NCI-H69 (cell line): ENCODE data around the gene ABHD4.
"Not testable (repeated sequence)": the region's sequence is repeated elsewhere in the genome, so short reads cannot be mapped to it uniquely, and the experiment has no call there.

ENCODE experiments used
- DNase-seq: peaks from one replicate; lab custom pipeline; 2025; lab: John Stamatoyannopoulos, UW

The ABHD4 gene

GRCh38 chr14:22589096-22589839 lies 8.8 kb upstream of the ABHD4 start, which contains the start of gene DAD1:
Gene DAD1, minus strand, starts transcription at chr14:22589224. Its CDS starts 67 bp downstream, at chr14:22589157.
- DNase-seq: peak; percentile 99

- peak; percentile 4 for DNase-seq
Observed at GRCh38 chr14:22593189-22593588, 4.9 kb upstream of the ABHD4 start.

- no peak for DNase-seq
Observed at GRCh38 chr14:22593601-22594000, 4.5 kb upstream of the ABHD4 start.

- DNase-seq: no peak
Observed at GRCh38 chr14:22594156-22594716, 3.9 kb upstream of the ABHD4 start.

GRCh38 chr14:22596354-22596879 lies 1.7 kb upstream of the ABHD4 start:
- DNase-seq: no peak

GRCh38 chr14:22597265-22597664 lies 835 bp upstream of the ABHD4 start:
- DNase-seq: no peak

- DNase-seq: no peak
Observed at GRCh38 chr14:22597771-22598098, 365 bp upstream of the ABHD4 start.

GRCh38 chr14:22598896-22599244 lies 770 bp downstream of the ABHD4 start:
- DNase-seq: peak; percentile 22

GRCh38 chr14:22599349-22599748 lies 1.2 kb downstream of the ABHD4 start:
- DNase-seq: no peak

- DNase-seq: no peak
Observed at GRCh38 chr14:22600027-22600426, 1.9 kb downstream of the ABHD4 start.

GRCh38 chr14:22601456-22601855 lies 3.4 kb downstream of the ABHD4 start:
- DNase-seq: no peak

GRCh38 chr14:22601996-22602395 lies 3.9 kb downstream of the ABHD4 start:
- DNase-seq: no peak

GRCh38 chr14:22602862-22603261 lies 4.8 kb downstream of the ABHD4 start:
- no peak for DNase-seq

GRCh38 chr14:22606380-22606779 lies 8.3 kb downstream of the ABHD4 start:
- DNase-seq: peak; percentile 89

GRCh38 chr14:22607291-22607690 lies 9.2 kb downstream of the ABHD4 start:
- DNase-seq: no peak

GRCh38 chr14:22610931-22611330 lies 12.8 kb downstream of the ABHD4 start:
- DNase-seq: no peak

- no peak for DNase-seq
Observed at GRCh38 chr14:22613106-22613695, 15.1 kb downstream of the ABHD4 start.

- DNase-seq: no peak
Observed at GRCh38 chr14:22613736-22614239, 15.7 kb downstream of the ABHD4 start.

- DNase-seq: no peak
Observed at GRCh38 chr14:22614240-22614799, 16.2 kb downstream of the ABHD4 start.

- DNase-seq: not testable (repeated sequence)
Observed at GRCh38 chr14:22615765-22616164, 17.7 kb downstream of the ABHD4 start.

GRCh38 chr14:22622255-22622654 lies 24.2 kb downstream of the ABHD4 start:
- DNase-seq: no peak

- DNase-seq: no peak
Observed at GRCh38 chr14:22623047-22623446, 24.9 kb downstream of the ABHD4 start.

- no peak for DNase-seq
Observed at GRCh38 chr14:22626590-22626989, 28.5 kb downstream of the ABHD4 start.
